IMR-90 (cell line): ENCODE results near the gene KLHDC3. TPM values are rescaled to one million over a fixed set of nuclear protein-coding genes. Genes with fewer than 3 reads are reported as not detected.

ENCODE experiments used
- ATAC-seq: fragments of 200-7000 bp; cut with Tn5 transposase; 2 replicates; pipeline ENCODE4 v1.9.1; 2020; ENCODE audit warnings: low read depth, mild to moderate bottlenecking, moderate library complexity
- BruUV-seq: library from RNA; stranded (reverse); fragments of 400-500 nt; replicated peaks from 2 replicates; lab custom pipeline; 2021; lab: Mats Ljungman, UMichigan
- CTCF ChIA-PET: fragments of 300-600 bp; formaldehyde crosslinking; extraction: SDS; loops from one replicate; lab custom pipeline; 2021; ENCODE audit warnings: antibody characterized with exemption; lab: Yijun Ruan, JAX
- POLR2A ChIA-PET: fragments of 300-600 bp; sonication (Branson Sonifier 250); formaldehyde crosslinking; loops from one replicate; lab custom pipeline; 2022; ENCODE audit warnings: antibody characterized with exemption; ENCODE audit not compliant: unreplicated experiment; lab: Charles Lee
- DNase-seq: peaks from one replicate; pipeline ENCODE4 v3.0.0; 2013
- H2AFZ ChIP-seq: replicated peaks from 2 replicates; pipeline ENCODE3; 2013; ENCODE audit warnings: low read length, mild to moderate bottlenecking; ENCODE audit not compliant: poor library complexity
- H2AK5ac ChIP-seq: 2 replicates; pipeline ENCODE4 v1.6.1; 2013; ENCODE audit warnings: low read depth, low read length, inconsistent platforms
- H2AK9ac ChIP-seq: replicated peaks from 2 replicates; pipeline ENCODE3; 2013; ENCODE audit warnings: mild to moderate bottlenecking, low read depth, low read length, moderate library complexity; ENCODE audit not compliant: poor library complexity
- H2BK120ac ChIP-seq: 2 replicates; pipeline ENCODE4 v1.6.1; 2013; ENCODE audit warnings: low read depth, low read length, inconsistent platforms
- H2BK15ac ChIP-seq: 3 replicates; pipeline ENCODE4 v1.6.1; 2013; ENCODE audit warnings: low read depth, low read length, inconsistent platforms
- H2BK20ac ChIP-seq: 2 replicates; pipeline ENCODE4 v1.6.1; 2013; ENCODE audit warnings: low read depth, mild to moderate bottlenecking, inconsistent platforms, low read length, moderate library complexity
- H2BK5ac ChIP-seq: 2 replicates; pipeline ENCODE4 v1.6.1; 2013; ENCODE audit warnings: mild to moderate bottlenecking, low read depth, low read length, inconsistent platforms; ENCODE audit not compliant: poor library complexity, severe bottlenecking
- H3K14ac ChIP-seq: replicated peaks from 2 replicates; pipeline ENCODE4 v1.6.1; 2013; ENCODE audit warnings: low read depth, low read length, inconsistent platforms
- H3K18ac ChIP-seq: 2 replicates; pipeline ENCODE4 v1.6.1; 2013; ENCODE audit warnings: low read depth, low read length, control low read depth
- H3K23ac ChIP-seq: 2 replicates; pipeline ENCODE4 v1.6.1; 2013; ENCODE audit warnings: low read depth, low read length, inconsistent platforms
- H3K27ac ChIP-seq: 2 replicates; pipeline ENCODE4 v1.5.1; 2013; ENCODE audit warnings: mild to moderate bottlenecking, control low read depth, low read length; ENCODE audit not compliant: insufficient read depth
- H3K27me3 ChIP-seq: 2 replicates; pipeline ENCODE4 v1.6.1; 2013; ENCODE audit warnings: low read length; ENCODE audit not compliant: control insufficient read depth, insufficient read depth
- H3K36me3 ChIP-seq: 2 replicates; pipeline ENCODE4 v1.6.1; 2013; ENCODE audit warnings: low read length, mixed read lengths; ENCODE audit not compliant: control insufficient read depth, insufficient read depth
- H3K4ac ChIP-seq: 2 replicates; pipeline ENCODE4 v1.6.1; 2013; ENCODE audit warnings: low read depth, low read length, inconsistent platforms
- H3K4me1 ChIP-seq: 2 replicates; pipeline ENCODE4 v1.6.1; 2013; ENCODE audit warnings: low read length, mixed read lengths; ENCODE audit not compliant: control insufficient read depth, insufficient read depth
- H3K4me2 ChIP-seq: 2 replicates; pipeline ENCODE4 v1.6.1; 2013; ENCODE audit warnings: low read depth, mild to moderate bottlenecking, control low read depth, low read length, moderate library complexity
- H3K4me3 ChIP-seq: 2 replicates; pipeline ENCODE4 v1.5.1; 2013; ENCODE audit warnings: low read depth, mild to moderate bottlenecking, control low read depth, low read length, moderate library complexity; ENCODE audit not compliant: insufficient read depth
- H3K56ac ChIP-seq: 2 replicates; pipeline ENCODE4 v1.6.1; 2013; ENCODE audit warnings: low read length, inconsistent platforms; ENCODE audit not compliant: insufficient read depth; ENCODE audit errors: extremely low read depth
- H3K79me1 ChIP-seq, 2 experiments: 2 replicates each; pipeline ENCODE4 v1.6.1; 2013; ENCODE audit warnings: low read length in 2 of 2, inconsistent platforms in 1 of 2, low read depth in 1 of 2
- H3K9ac ChIP-seq: 2 replicates; pipeline ENCODE4 v1.6.1; 2013; ENCODE audit warnings: low read depth, low read length, control low read depth
- H3K9me1 ChIP-seq: 2 replicates; pipeline ENCODE4 v1.6.1; 2013; ENCODE audit warnings: low read length, inconsistent platforms; ENCODE audit not compliant: insufficient read depth
- H3K9me3 ChIP-seq: 2 replicates; pipeline ENCODE4 v1.6.1; 2013; ENCODE audit warnings: low read length; ENCODE audit not compliant: control insufficient read depth, insufficient read depth
- H4K20me1 ChIP-seq: 2 replicates; pipeline ENCODE4 v1.6.1; 2013; ENCODE audit warnings: low read length, inconsistent platforms; ENCODE audit not compliant: insufficient read depth
- H4K5ac ChIP-seq: 2 replicates; pipeline ENCODE4 v1.6.1; 2013; ENCODE audit warnings: mild to moderate bottlenecking, low read depth, low read length, control low read depth
- H4K8ac ChIP-seq, 2 experiments: 2 replicates each; pipeline ENCODE4 v1.6.1; 2013; ENCODE audit warnings: low read depth in 2 of 2, low read length in 2 of 2, control low read depth in 1 of 2, inconsistent platforms in 1 of 2
- H4K91ac ChIP-seq: 2 replicates; pipeline ENCODE4 v1.6.1; 2013; ENCODE audit warnings: low read depth, low read length, inconsistent platforms; ENCODE audit not compliant: insufficient read depth
- BHLHE40 ChIP-seq: fragments of 150-350 bp; IDR thresholded peaks from 2 replicates; pipeline ENCODE4 v1.6.1; 2016; ENCODE audit warnings: mild to moderate bottlenecking, low read depth, low read length
- CEBPB ChIP-seq: IDR thresholded peaks from 2 replicates; pipeline ENCODE4 v1.6.1; 2012; ENCODE audit warnings: low read depth, low read length, improper control_type of control experiment
- CHD1 ChIP-seq: IDR thresholded peaks from 2 replicates; pipeline ENCODE4 v1.6.1; 2012; ENCODE audit warnings: low read depth, low read length, improper control_type of control experiment
- FOS ChIP-seq: fragments of 150-350 bp; IDR thresholded peaks from 2 replicates; pipeline ENCODE4 v1.6.1; 2016; ENCODE audit warnings: low read depth, low read length
- MAFK ChIP-seq: IDR thresholded peaks from 2 replicates; pipeline ENCODE4 v1.6.1; 2012; ENCODE audit warnings: low read depth, low read length, improper control_type of control experiment
- MAZ ChIP-seq: IDR thresholded peaks from 2 replicates; pipeline ENCODE4 v1.6.1; 2012; ENCODE audit warnings: low read depth, mild to moderate bottlenecking, low read length, improper control_type of control experiment, moderate library complexity, borderline replicate concordance
- MXI1 ChIP-seq: IDR thresholded peaks from 2 replicates; pipeline ENCODE4 v1.6.1; 2012; ENCODE audit warnings: low read depth, mild to moderate bottlenecking, low read length, moderate library complexity, borderline replicate concordance
- NFE2L2 ChIP-seq: fragments of 150-350 bp; IDR thresholded peaks from 2 replicates; pipeline ENCODE4 v1.6.1; 2016; ENCODE audit warnings: low read depth, mild to moderate bottlenecking, low read length
- POLR2A ChIP-seq: IDR thresholded peaks from 2 replicates; pipeline ENCODE4 v1.6.1; 2012; ENCODE audit warnings: mild to moderate bottlenecking, low read depth, low read length
- RAD21 ChIP-seq: IDR thresholded peaks from 2 replicates; pipeline ENCODE4 v1.6.1; 2012; ENCODE audit warnings: low read length, improper control_type of control experiment
- RCOR1 ChIP-seq: IDR thresholded peaks from 2 replicates; pipeline ENCODE4 v1.6.1; 2012; ENCODE audit warnings: mild to moderate bottlenecking, low read length, improper control_type of control experiment; ENCODE audit not compliant: insufficient replicate concordance
- RFX5 ChIP-seq: IDR thresholded peaks from 2 replicates; pipeline ENCODE4 v1.8.0; 2012; ENCODE audit warnings: low read depth, mild to moderate bottlenecking, low read length, moderate library complexity
- SMC3 ChIP-seq: fragments of 150-350 bp; IDR thresholded peaks from 2 replicates; pipeline ENCODE4 v1.6.1; 2016; ENCODE audit warnings: low read depth, mild to moderate bottlenecking, antibody characterized with exemption, low read length, moderate library complexity
- WGBS, 2 experiments: methylation state at CpG; one replicate each; pipeline versions ENCODE4 v1.1.5 to v1.1.7; 2013; ENCODE audit warnings: missing lambda C conversion rate in 2 of 2; ENCODE audit not compliant: insufficient read length in 1 of 2; ENCODE audit errors: extremely low coverage in 2 of 2; 5-methylcytosine and 5-hydroxymethylcytosine counted together
- dilution Hi-C: fragments of 300-500 bp; cut with HindIII; formaldehyde crosslinking; loops from one replicate; pipeline ENCODE4 v1.14.3; 2018; ENCODE audit warnings: low sequenced_read_pairs; ENCODE audit not compliant: unreplicated experiment
- in situ Hi-C: fragments of 300-500 bp; cut with MboI; formaldehyde crosslinking; loops from 3 replicates; pipeline ENCODE4 v1.14.3; 2019; ENCODE audit warnings: low sequenced_read_pairs, inconsistent platforms, mixed read lengths
- intact Hi-C: fragments of 100-400 bp; cut with micrococcal nuclease; formaldehyde crosslinking; loops from 2 replicates; pipeline ENCODE4 v1.10.0; 2022
- polyA plus RNA-seq, 3 experiments: library from polyadenylated mRNA; depleted of rRNA; stranded (reverse); fragments of >200 nt; gene quantifications; 2 replicates each; pipeline ENCODE4 v1.2.3, GENCODE V29; 2012; ENCODE audit warnings: low replicate concordance in 1 of 3
- total RNA-seq: library from RNA; depleted of rRNA; stranded (reverse); fragments of >200 nt; gene quantifications from 2 replicates; pipeline ENCODE4 v1.2.3, GENCODE V29; 2012
- TF ChIP-seq, protein P1 (sequence below): conservative IDR thresholded peaks from 2 replicates; pipeline ENCODE4 v1.5.1; 2012; ENCODE audit warnings: mild to moderate bottlenecking, low read depth, low read length, improper control_type of control experiment
- TF ChIP-seq, protein P2 (sequence below): fragments of 150-350 bp; IDR thresholded peaks from 2 replicates; pipeline ENCODE4 v1.6.1; 2017; ENCODE audit warnings: mild to moderate bottlenecking, antibody characterized with exemption, low read length, low read depth
- TF ChIP-seq, protein P3 (sequence below): fragments of 150-350 bp; IDR thresholded peaks from 2 replicates; pipeline ENCODE4 v1.6.1; 2016; ENCODE audit warnings: low read depth, mild to moderate bottlenecking, low read length, moderate library complexity, borderline replicate concordance

Gene KLHDC3
- total and polyA plus RNA-seq, 2 of the 4 experiments (the other 2 are of a cell fraction), result 57.1 to 76.0 TPM

GRCh38 chr6:42969934-42970333 is 44.1 kb upstream of the KLHDC3 start:
- H3K4me3 ChIP-seq, result no peak overlapping the region
- no peak overlapping the region for H3K18ac ChIP-seq
- H2BK20ac ChIP-seq, result no peak overlapping the region
- H3K27ac ChIP-seq, result no peak overlapping the region
- no peak overlapping the region for H2BK5ac ChIP-seq
- whole genome bisulfite sequencing, 2 experiments, result no CpG with 5 or more reads among the region's 4 CpGs
- no peak overlapping the region for H4K5ac ChIP-seq
- ATAC-seq, result no peak
- intact Hi-C loops, result no loop called here
- no peak overlapping the region for H2BK15ac ChIP-seq
- dilution Hi-C loops, result no loop called here
- no peak overlapping the region for H3K9ac ChIP-seq
- H3K9me3 ChIP-seq, result no peaks in the 10 kb centered on the region
- DNase-seq, result no peak
- H3K27me3 ChIP-seq, result no peaks in the 10 kb centered on the region
- no peak overlapping the region for H3K56ac ChIP-seq
- peaks cover 39% of the 10 kb centered on the region for H3K36me3 ChIP-seq
- H3K4ac ChIP-seq, result no peak overlapping the region
- TF ChIP-seq RCOR1, result no peak
- TF ChIP-seq CEBPB, result no peak
- no peak for TF ChIP-seq RFX5
- no peak for TF ChIP-seq CHD1
- no peak for TF ChIP-seq MAFK
- TF ChIP-seq, protein P1, sequence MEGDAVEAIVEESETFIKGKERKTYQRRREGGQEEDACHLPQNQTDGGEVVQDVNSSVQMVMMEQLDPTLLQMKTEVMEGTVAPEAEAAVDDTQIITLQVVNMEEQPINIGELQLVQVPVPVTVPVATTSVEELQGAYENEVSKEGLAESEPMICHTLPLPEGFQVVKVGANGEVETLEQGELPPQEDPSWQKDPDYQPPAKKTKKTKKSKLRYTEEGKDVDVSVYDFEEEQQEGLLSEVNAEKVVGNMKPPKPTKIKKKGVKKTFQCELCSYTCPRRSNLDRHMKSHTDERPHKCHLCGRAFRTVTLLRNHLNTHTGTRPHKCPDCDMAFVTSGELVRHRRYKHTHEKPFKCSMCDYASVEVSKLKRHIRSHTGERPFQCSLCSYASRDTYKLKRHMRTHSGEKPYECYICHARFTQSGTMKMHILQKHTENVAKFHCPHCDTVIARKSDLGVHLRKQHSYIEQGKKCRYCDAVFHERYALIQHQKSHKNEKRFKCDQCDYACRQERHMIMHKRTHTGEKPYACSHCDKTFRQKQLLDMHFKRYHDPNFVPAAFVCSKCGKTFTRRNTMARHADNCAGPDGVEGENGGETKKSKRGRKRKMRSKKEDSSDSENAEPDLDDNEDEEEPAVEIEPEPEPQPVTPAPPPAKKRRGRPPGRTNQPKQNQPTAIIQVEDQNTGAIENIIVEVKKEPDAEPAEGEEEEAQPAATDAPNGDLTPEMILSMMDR, result no peak
- no peak for TF ChIP-seq POLR2A
- TF ChIP-seq, protein P2, sequence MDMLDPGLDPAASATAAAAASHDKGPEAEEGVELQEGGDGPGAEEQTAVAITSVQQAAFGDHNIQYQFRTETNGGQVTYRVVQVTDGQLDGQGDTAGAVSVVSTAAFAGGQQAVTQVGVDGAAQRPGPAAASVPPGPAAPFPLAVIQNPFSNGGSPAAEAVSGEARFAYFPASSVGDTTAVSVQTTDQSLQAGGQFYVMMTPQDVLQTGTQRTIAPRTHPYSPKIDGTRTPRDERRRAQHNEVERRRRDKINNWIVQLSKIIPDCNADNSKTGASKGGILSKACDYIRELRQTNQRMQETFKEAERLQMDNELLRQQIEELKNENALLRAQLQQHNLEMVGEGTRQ, result no peak
- TF ChIP-seq MAZ, result no peak
- no peak for TF ChIP-seq SMC3
- no peak for TF ChIP-seq MXI1
- TF ChIP-seq, protein P3, sequence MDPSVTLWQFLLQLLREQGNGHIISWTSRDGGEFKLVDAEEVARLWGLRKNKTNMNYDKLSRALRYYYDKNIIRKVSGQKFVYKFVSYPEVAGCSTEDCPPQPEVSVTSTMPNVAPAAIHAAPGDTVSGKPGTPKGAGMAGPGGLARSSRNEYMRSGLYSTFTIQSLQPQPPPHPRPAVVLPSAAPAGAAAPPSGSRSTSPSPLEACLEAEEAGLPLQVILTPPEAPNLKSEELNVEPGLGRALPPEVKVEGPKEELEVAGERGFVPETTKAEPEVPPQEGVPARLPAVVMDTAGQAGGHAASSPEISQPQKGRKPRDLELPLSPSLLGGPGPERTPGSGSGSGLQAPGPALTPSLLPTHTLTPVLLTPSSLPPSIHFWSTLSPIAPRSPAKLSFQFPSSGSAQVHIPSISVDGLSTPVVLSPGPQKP, result no peak
- no peak for TF ChIP-seq FOS
- TF ChIP-seq BHLHE40, result no peak
- TF ChIP-seq NFE2L2, result no peak
- TF ChIP-seq RAD21, result no peak
- H4K8ac ChIP-seq, result no peak overlapping the region
- ChIA-PET CTCF (interaction anchor here (0.6 kb wide), 1 partner anchor 17 kb away, joined by 4 read pairs; no protein-coding TSS in a partner anchor), POLR2A (no interaction called here)
- H4K91ac ChIP-seq, result no peak overlapping the region
- no peak overlapping the region for H3K14ac ChIP-seq
- in situ Hi-C loops, result no loop called here
- no peak overlapping the region for H2BK120ac ChIP-seq
- no peak overlapping the region for H2AFZ ChIP-seq
- H3K9me1 ChIP-seq, result peaks cover 29% of the 10 kb centered on the region
- peaks cover 10% of the 10 kb centered on the region for H3K4me1 ChIP-seq
- peaks cover 4 to 35% of the 10 kb centered on the region in 2 experiments; a peak in 3 of 4 replicates for H3K79me1 ChIP-seq
- no TSS peak for BruUV-seq
- H3K23ac ChIP-seq, result no peak overlapping the region
- H3K4me2 ChIP-seq, result no peak overlapping the region
- H2AK9ac ChIP-seq, result no peak overlapping the region
- no peak overlapping the region for H2AK5ac ChIP-seq
- H4K20me1 ChIP-seq, result peaks cover 9% of the 10 kb centered on the region; the same call in 1 of the 2 replicates
